Measurements from ENCODE around the gene MRPS30. TPM values are rescaled to one million over a fixed set of nuclear protein-coding genes. Genes with fewer than 3 reads are reported as not detected.
"Not testable (repeated sequence)": the region's sequence is repeated elsewhere in the genome, so short reads cannot be mapped to it uniquely, and the experiment has no call there.

The MRPS30 gene
- total RNA-seq, 1 experiment from 2014 or later: 63.9 TPM

DNA sequence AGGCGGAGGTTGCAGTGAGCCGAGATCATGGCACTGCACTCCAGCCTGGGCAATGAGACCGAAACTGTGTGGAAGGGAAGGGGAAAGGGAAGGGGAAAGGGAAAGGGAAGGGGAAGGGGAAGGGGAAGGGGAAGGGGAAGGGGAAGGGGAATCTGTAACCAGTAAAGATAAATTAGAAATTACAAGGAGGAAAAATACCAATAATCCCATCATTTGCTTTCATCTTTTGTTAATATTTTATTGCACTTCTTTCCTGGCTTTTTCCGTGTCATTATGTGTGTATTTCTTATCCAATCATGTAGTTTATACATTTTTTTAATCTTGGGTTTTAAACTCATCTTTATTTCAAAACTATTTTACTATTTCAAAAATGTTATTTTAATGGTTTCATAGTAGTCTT, 29.6 kb upstream of the MRPS30 start:
- no peaks in the 10 kb centered on the region for H3K27me3 ChIP-seq (replicated peaks; ENCODE audit: insufficient read depth, low read depth, low read length, poor library complexity)
- intact Hi-C loops (cut with micrococcal nuclease; ENCODE audit: unreplicated experiment): no loop called here
- BruUV-seq (replicated peaks): no TSS peak
- DNase-seq (ENCODE audit: low spot score): no peak
- H3K4me1 ChIP-seq (ENCODE audit: insufficient read depth, low read length, poor library complexity, severe bottlenecking): no peaks in the 10 kb centered on the region
- H3K27ac ChIP-seq (ENCODE audit: low read depth, low read length, poor library complexity, severe bottlenecking): no peak overlapping the region
- no peak overlapping the region for H3K4me3 ChIP-seq (ENCODE audit: low read depth, low read length, poor library complexity, severe bottlenecking)
- H3K9me3 ChIP-seq (ENCODE audit: low read depth, low read length, poor library complexity, severe bottlenecking): no peaks in the 10 kb centered on the region
- TF ChIP-seq CTCF (conservative IDR thresholded peaks at IDR 0.05; ENCODE audit: low read depth, low read length): no peak
- TF ChIP-seq EZH2 (IDR thresholded peaks at IDR 0.05; ENCODE audit: borderline replicate concordance, low read depth, low read length, poor library complexity, severe bottlenecking): no peak
- no peaks in the 10 kb centered on the region for H3K36me3 ChIP-seq (ENCODE audit: insufficient read depth, low read length, poor library complexity, severe bottlenecking)
- ChIA-PET POLR2A (ENCODE audit: low non-redundant PET) (no interaction called here), CTCF (no interaction called here)

DNA sequence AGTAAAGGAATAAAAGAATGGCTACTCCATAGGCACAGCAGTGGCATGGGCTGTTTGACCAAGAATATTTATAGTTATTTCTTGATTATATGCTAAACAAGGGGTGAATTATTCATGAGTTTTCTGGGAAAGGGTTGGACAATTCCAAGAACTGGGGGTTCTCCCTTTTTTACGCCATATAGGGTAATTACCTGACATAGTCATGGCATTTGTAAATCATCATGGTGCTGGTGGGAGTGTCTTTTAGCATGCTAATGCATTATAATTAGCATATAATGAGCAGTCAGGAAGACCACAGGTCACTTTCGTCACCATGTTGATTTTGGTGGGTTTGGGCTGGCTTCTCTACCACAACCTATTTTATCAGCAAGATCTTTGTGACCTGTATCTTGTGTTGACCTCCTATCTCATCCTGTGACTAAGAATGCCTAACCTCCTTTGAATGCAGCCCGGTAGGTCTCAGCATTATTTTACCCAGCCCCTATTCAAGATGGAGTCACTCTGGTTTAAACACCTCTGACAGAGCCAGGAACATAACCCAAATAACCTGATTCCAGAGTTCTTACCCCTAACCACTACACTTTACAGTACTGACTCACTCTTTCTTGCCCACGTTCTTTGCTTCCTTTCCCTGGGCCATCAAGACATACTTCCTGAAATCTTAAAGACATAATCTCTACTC, 25.0 kb upstream of the MRPS30 start:
- CTCF ChIA-PET: no interaction called here
- intact Hi-C loops (cut with micrococcal nuclease; ENCODE audit: unreplicated experiment): no loop called here

GRCh38 chr5:44787731-44788130, 21.0 kb upstream of the MRPS30 start:
- Histone ChIP-seq H3K27me3 (replicated peaks; ENCODE audit: insufficient read depth, low read depth, low read length, poor library complexity) (no peaks in the 10 kb centered on the region), H3K27ac (ENCODE audit: low read depth, low read length, poor library complexity, severe bottlenecking) (no peak overlapping the region), H3K4me3 (ENCODE audit: low read depth, low read length, poor library complexity, severe bottlenecking) (no peak overlapping the region), H3K4me1 (ENCODE audit: insufficient read depth, low read length, poor library complexity, severe bottlenecking) (no peaks in the 10 kb centered on the region), H3K9me3 (ENCODE audit: low read depth, low read length, poor library complexity, severe bottlenecking) (peaks cover 5% of the 10 kb centered on the region), H3K36me3 (ENCODE audit: insufficient read depth, low read length, poor library complexity, severe bottlenecking) (no peaks in the 10 kb centered on the region)
- POLR2A ChIA-PET (ENCODE audit: low non-redundant PET): no interaction called here
- BruUV-seq (replicated peaks): no TSS peak
- intact Hi-C loops (cut with micrococcal nuclease; ENCODE audit: unreplicated experiment): no loop called here
- no peak for DNase-seq (ENCODE audit: low spot score)
- TF ChIP-seq EZH2 (IDR thresholded peaks at IDR 0.05; ENCODE audit: borderline replicate concordance, low read depth, low read length, poor library complexity, severe bottlenecking) (no peak), CTCF (conservative IDR thresholded peaks at IDR 0.05; ENCODE audit: low read depth, low read length) (no peak)
- CTCF ChIA-PET: no interaction called here

More for the DNA sequence above, 25.0 kb upstream of the MRPS30 start:
- no peak for DNase-seq (ENCODE audit: low spot score)
- POLR2A ChIA-PET (ENCODE audit: low non-redundant PET): no interaction called here
- no peaks in the 10 kb centered on the region for H3K36me3 ChIP-seq (ENCODE audit: insufficient read depth, low read length, poor library complexity, severe bottlenecking)
- BruUV-seq (replicated peaks): no TSS peak
- no peak for TF ChIP-seq EZH2 (IDR thresholded peaks at IDR 0.05; ENCODE audit: borderline replicate concordance, low read depth, low read length, poor library complexity, severe bottlenecking)
- TF ChIP-seq CTCF (conservative IDR thresholded peaks at IDR 0.05; ENCODE audit: low read depth, low read length): no peak
- peaks cover 5% of the 10 kb centered on the region for H3K9me3 ChIP-seq (ENCODE audit: low read depth, low read length, poor library complexity, severe bottlenecking)
- H3K4me1 ChIP-seq (ENCODE audit: insufficient read depth, low read length, poor library complexity, severe bottlenecking): no peaks in the 10 kb centered on the region
- no peaks in the 10 kb centered on the region for H3K27me3 ChIP-seq (replicated peaks; ENCODE audit: insufficient read depth, low read depth, low read length, poor library complexity)
- H3K4me3 ChIP-seq (ENCODE audit: low read depth, low read length, poor library complexity, severe bottlenecking): no peak overlapping the region
- no peak overlapping the region for H3K27ac ChIP-seq (ENCODE audit: low read depth, low read length, poor library complexity, severe bottlenecking)

DNA sequence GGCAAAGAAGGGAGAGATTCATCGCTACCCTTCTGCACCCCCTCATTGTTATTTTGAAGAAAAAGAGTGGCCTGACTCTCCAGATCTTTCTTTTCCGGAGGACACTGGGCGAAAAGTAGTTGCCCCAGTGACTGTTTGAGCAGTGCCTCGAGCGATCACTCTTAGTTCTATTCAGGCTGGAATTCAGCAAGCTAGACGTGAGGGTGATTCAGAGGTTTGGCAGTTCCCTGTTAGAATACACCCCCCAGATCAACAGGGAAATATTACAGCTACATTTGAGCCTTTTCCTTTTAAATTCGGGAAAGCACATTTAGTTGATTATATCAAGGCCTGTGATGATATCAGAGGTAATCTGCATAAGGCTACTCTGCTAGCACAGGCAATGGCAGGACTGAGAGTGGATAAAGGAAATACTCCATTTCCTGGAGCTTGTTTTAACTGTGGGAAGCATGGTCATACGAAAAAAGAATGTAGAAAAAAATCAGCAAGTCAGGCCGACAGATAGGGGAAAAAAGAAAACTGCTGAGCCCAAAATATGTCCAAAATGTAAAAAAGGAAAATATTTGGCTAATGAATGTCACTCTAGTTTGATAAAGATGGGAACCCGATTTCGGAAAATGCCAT, 19.3 kb upstream of the MRPS30 start:
- H3K36me3 ChIP-seq (ENCODE audit: insufficient read depth, low read length, poor library complexity, severe bottlenecking); H3K27me3 ChIP-seq (replicated peaks; ENCODE audit: insufficient read depth, low read depth, low read length, poor library complexity); H3K9me3 ChIP-seq (ENCODE audit: low read depth, low read length, poor library complexity, severe bottlenecking); CTCF ChIA-PET; intact Hi-C loops (cut with micrococcal nuclease; ENCODE audit: unreplicated experiment); H3K27ac ChIP-seq (ENCODE audit: low read depth, low read length, poor library complexity, severe bottlenecking); BruUV-seq (replicated peaks); H3K4me3 ChIP-seq (ENCODE audit: low read depth, low read length, poor library complexity, severe bottlenecking); H3K4me1 ChIP-seq (ENCODE audit: insufficient read depth, low read length, poor library complexity, severe bottlenecking); POLR2A ChIA-PET (ENCODE audit: low non-redundant PET): not testable (repeated sequence)
- peak; percentile 17 for DNase-seq (ENCODE audit: low spot score)

DNA sequence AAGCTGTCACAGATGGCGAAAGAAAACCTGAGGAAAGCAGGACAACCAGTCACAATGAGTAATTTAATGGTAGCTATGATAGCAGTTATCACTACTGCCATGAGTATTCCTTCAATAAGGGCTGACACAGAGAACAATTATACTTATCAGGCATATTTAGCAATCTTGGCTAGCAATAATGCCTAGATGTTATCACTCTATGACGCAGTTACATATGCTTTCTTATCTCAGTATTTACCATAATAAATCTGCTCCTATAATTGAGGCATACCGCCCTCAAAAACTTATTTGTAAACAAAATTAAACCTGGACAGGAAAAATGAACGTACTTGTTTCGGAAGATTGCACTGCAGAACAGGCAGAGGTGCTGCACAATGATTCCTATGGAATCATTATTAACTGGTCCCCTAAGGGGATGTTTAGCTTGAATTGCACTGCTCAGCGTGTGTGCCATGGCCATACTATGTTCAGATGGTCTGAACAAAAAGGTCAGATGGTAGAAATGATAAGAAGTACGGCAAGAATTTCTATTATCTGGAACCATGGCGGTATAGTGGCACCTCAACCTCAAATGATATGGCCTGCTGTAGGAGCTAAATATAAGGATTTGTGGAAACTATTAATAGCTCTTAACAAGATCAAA, 16.6 kb upstream of the MRPS30 start:
- POLR2A ChIA-PET (ENCODE audit: low non-redundant PET); H3K4me1 ChIP-seq (ENCODE audit: insufficient read depth, low read length, poor library complexity, severe bottlenecking); H3K27ac ChIP-seq (ENCODE audit: low read depth, low read length, poor library complexity, severe bottlenecking); DNase-seq (ENCODE audit: low spot score); intact Hi-C loops (cut with micrococcal nuclease; ENCODE audit: unreplicated experiment); H3K36me3 ChIP-seq (ENCODE audit: insufficient read depth, low read length, poor library complexity, severe bottlenecking); BruUV-seq (replicated peaks); H3K4me3 ChIP-seq (ENCODE audit: low read depth, low read length, poor library complexity, severe bottlenecking); CTCF ChIA-PET; H3K27me3 ChIP-seq (replicated peaks; ENCODE audit: insufficient read depth, low read depth, low read length, poor library complexity); H3K9me3 ChIP-seq (ENCODE audit: low read depth, low read length, poor library complexity, severe bottlenecking): not testable (repeated sequence)

Measured in A673 (cell line).